GM18870 (cell line): ENCODE data around the gene SPATA31C1.
"Not testable (repeated sequence)": the region's sequence is repeated elsewhere in the genome, so short reads cannot be mapped to it uniquely, and the experiment has no call there.

Experiments
- ATAC-seq: cut with Tn5 transposase; IDR thresholded peaks from one replicate; pipeline ENCODE4 v1.9.1; 2021; ENCODE audit warnings: moderate library complexity; ENCODE audit not compliant: unreplicated experiment

The SPATA31C1 gene

DNA sequence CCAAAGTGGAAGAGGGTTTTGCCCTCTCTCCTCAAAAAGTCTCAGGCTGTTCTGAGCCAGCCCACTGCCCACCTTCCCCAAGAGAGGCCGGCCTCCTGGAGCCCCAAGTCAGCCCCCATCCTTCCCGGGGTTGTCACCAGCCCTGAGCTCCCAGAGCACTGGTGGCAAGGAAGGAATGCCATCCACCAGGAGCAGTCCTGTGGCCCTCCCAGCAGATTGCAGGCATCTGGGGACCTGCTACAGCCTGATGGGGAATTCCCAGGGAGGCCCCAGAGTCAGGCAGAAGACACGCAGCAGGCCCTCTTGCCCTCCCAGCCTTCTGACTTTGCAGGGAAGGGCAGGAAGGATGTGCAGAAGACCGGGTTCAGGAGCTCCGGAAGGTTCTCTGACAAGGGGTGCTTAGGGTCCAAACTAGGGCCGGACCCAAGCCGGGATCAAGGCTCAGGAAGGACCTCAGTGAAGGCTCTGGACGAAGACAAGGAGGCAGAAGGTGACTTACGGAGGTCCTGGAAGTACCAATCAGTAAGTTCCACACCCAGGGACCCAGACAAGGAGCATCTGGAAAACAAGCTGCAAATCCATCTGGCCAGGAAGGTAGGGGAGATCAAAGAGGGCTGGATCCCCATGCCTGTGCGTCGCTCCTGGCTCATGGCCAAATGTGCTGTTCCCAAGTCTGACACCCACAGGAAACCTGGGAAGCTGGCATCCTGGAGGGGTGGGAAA is 31.4 kb upstream of the SPATA31C1 start:
- no peak for ATAC-seq

DNA sequence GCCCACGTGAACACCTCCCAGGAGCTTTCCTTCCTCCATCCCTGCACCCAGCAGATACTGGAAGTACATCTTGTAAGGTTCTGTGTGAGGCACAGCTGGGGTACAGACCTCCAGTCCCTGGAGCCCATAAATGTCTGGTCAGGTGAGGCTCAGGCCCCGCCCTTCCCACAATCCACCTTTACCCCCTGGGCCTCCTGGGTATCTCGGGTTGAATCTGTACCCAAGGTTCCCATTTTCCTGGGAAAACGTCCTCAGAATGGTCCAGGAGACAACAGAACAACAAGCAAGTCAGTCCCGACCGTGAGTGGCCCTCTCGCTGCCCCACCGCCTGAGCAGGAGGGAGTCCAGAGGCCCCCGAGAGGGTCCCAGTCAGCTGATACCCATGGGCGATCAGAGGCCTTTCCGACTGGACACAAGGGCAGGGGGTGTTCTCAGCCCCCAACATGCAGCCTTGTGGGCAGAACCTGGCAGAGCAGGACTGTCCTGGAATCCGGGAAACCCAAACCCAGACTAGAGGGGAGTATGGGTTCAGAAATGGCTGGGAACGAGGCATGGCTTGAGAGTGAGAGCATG is 30.7 kb upstream of the SPATA31C1 start:
- ATAC-seq = no peak

DNA sequence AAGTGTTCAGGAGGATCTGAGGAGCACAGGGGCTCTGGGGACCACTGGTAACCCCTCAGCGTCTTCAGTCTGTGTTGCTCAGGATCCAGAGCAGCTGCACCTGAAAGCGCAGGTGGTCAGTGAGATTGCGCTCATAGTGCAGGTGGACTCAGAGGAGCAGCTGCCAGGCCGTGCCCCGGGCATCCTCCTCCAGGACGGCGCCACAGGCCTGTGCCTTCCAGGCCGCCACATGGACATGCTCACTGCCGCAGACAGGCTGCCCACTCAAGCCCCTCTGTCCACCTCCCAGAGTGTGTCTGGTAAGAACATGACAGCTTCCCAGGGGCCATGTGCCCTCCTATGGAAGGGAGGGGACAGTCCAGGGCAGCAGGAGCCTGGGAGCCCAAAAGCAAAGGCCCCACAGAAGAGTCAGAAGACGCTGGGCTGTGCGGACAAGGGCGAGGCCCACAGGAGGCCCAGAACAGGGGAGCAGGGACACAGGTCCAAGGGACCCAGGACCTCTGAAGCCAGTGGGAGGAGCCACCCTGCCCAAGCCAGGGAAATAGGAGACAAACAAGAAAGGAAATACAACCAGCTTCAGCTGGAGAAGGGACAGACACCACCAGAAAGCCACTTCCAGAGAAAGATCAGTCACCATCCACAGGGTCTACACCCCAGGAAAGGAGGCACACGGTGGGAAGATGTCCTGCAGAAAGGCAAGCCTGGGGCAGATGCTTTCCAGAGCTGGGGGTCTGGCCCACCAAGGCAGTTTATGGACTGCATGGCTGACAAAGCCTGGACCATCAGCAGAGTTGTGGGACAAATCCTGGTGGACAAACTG is 29.9 kb upstream of the SPATA31C1 start:
- ATAC-seq = no peak

DNA sequence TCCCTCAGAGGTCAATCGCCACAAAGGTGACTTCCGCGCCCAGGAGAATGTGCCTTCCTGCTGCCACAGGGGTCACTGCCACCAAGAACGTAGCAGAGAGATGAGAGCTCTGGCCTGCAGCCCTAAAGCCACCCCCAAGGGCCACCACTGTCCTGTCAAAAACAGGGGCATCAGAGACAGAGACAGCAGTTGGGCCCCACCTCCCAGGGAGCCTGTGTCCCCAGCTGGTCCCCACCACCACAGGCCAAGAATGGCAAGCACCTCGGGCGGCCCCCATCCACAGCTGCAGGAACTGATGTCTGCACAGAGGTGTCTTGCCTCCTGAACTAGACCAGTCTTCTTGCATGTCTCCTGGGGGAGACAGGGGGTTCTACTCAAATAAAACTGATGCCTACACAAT is 29.3 kb upstream of the SPATA31C1 start:
- no peak for ATAC-seq

DNA sequence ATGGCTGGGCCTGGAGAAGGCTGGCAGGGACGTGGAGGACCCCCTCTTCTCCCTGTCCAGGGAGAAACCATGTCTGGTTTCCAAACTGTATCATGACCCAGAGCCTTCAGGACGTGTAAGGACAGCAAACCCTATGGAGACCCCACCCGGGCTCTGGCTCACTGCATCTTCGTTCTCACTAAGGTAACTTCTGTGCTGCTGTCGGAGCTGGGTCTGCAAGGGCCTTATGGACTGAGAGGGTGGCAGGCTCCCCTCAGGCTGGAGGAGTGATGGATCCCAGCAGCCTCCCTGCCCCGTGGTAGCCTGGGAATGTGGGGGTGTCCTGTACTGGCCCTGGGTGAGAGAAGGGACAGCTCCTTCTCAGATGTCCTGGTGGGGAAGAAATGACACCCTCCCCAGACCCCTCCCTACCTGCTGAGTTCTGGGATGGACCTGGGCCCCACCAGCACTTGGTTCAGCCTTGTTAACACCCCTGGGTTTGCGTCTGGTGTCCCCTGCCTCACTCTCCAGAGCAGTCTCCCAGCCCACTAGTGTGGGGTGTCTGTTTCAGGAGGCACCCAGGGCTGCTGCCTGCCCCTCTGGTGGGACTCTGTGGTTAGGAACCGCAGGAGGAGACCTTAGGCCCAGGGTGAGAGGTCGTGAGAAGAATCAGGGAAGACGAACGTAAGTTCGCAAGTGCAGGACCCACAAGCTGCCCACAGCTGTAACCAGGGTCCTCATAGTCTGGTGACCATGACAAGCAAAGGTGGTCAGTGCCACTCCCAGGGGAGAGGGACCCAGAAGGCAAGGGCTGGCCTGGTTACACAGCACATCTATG is 28.5 kb upstream of the SPATA31C1 start:
- ATAC-seq = no peak

DNA sequence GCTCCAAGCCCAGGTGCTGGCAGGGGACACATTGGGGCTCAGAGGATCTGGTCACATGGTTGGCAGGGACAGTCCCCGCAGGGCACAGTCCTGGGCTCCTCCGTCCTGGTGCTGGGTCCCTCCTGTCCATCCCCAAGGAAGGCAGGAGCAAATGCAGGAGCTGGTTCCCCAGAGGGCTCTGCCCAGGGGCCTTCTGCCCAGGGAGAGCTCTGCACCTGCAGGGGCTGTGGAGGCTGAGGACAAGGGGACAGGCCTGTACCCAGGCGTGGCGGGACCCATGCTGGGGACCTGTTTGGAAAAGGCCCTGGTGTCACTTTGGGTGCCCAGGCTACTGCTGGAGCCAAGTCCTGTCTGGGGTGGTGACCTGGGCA is 27.9 kb upstream of the SPATA31C1 start:
- no peak for ATAC-seq

DNA sequence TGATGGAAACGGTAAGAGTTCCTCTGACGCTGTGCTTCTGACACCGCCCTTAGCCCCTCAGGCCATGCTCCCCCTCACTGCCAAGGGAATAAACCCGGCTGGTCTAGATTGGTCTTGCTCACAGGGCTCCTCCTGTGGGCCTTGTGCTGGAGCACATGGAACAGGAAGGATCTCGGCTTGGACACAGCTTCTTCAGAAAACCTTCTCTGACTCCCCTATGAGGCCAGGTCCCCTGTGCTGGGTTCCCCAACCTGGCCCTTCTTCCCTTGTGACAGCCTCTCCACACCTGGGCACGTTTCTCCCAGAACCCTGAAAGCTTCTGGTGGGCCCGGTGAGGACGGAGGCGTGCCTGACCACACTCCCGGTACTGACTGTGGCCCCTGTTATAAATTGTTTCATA is 26.9 kb upstream of the SPATA31C1 start:
- ATAC-seq = no peak

DNA sequence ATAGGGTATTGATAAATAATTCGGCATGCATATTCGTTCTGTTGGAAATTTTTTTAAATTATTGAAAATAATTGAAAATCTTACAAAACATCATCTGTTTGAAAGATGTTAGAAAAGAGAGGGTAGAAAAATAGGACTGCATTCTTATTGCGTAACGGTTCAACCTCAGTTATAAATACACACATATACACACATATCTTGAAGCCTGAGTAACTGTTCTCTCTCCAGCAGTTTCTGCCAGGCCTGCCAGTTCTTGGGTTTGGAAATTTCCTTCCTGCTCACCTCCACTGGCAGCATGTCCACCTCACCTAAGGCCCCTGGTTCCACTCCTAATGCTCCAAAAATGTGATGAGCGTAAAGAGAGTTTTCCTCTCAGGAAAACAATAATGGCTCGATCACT is 26.0 kb upstream of the SPATA31C1 start:
- no peak for ATAC-seq

DNA sequence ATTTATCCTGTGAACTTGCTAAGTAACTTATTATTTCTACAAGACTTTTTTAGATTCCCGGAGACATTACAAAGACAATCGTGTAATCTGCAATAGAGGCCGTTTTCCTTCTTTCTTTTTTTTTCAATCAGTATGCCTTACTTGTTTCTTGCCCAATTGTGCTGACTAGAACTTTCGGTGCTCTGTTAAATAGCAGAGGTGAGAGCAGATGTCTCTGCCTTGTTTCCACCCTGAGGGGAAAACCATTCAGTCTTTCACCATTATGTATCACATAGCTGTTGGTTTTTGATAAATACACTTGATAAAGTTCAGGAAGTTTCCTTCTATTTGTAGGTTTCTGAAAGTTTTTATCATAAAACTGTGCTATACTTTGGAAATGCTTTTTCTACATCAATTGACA is 24.8 kb upstream of the SPATA31C1 start:
- no peak for ATAC-seq

DNA sequence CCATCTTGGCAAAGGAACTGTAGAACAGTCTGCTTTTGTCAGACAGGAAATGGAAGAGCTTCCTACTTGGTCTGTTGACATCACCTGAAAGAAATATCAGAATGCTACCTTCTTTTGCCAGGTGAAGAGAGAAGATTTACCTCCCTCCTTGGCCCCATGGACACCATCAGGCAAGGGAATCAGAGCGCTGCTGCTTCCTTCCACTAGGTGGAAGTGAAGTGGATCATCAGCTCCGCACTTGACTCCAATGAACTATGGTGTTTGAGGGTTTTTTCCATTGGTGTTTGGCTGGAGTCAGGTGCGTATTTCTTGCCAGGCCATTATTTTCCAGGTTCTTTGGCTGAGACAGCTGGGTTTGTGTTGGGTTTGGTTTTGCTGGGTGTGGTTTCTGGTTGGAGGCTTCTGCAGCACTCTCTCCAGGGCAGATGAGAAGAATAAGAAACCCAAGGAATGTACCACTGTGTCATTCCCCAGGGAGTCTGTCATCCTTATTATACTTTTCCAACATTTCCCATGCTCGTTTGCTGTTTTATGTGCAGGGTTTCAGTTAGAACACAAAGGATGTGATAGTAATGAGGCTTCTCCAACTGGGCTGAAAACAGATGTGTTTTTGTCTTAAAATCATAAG is 22.6 kb upstream of the SPATA31C1 start:
- no peak for ATAC-seq

DNA sequence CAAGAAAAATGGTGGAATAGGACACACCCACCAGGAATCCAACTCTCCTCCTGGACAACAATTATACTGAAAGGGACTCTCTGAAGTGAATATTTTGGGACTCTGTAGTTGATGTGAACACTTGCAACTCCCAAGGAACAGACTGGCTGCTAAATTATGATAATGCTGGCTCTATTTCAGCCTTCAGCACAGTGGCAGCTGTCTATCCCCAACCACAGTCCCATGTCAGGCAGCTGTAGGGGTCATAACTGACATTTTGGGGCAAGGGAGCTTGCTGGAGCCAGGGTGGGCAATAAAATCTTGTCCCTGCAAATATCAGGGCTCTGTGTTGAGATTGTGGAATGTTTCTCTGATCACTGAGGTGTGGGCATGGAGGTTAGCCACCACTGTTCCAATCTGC is 20.9 kb upstream of the SPATA31C1 start:
- no peak for ATAC-seq

DNA sequence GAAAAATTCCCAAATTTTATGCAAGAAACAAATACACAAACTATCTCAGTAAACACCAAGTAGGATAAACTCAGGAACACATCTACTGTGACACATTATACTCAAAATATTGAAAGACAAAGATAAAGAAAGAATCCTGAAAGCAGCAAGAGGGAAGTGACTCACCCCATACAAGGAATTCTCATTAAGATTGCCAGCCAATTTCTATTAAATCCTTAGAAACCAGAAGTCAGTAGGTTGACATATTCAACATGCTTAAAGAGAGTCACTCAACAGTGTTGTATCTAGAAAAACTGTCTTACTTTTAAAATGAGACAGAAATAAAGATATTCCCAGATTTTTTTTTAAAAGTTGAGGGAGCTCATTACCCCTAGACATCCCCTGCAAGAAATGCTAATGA is 19.6 kb upstream of the SPATA31C1 start:
- no peak for ATAC-seq

DNA sequence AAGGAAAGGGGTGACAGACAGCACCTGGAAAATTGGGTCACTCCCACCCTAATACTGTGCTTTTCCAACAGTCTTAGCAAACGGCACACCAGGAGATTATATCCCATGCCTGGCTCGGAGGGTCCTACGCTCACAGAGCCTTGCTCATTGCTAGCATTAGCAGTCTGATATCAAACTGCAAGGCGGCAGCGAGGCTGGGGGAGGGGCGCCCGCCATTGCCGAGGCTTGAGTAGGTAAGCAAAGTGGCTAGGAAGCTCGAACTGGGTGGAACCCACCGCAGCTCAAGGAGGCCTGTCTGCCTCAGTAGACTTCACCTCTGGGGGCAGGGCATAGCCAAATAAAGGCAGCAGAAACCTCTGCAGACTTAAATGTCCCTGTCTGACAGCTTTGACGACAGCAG is 15.4 kb upstream of the SPATA31C1 start:
- ATAC-seq = not testable (repeated sequence)

DNA sequence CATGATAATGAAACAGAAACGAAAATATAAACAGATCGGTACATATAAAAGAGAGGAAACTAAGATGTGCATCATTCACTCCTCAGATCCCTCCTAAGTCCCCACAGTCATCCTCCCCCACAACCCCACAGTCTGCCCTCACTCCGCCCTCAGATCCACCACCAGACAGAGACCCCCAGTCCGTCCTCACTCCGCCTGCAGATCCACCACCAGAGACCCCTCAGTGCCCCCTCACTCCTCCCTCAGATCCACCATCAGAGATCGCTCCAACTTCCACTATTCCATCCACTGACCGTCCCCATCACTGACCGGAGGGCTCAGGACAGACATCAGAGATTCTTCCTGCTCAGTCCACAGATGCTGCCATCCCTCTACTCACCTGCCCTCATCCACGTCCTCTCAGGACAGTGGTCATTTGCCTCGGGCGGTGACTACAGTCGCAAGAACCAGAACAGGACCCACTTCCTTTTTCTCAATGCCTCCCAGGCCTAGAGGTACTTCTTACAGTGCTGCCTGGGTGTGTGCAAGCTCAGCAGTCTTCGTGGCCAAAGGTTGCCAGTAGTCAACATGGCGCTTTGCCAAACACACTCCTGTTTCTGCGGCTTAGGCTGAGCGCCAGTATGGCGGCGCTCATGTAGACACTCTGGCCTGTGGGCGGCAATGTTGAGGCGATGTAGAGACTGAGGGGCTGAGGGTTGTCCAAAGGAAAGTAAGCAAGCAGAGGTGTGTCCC is 8.3 kb upstream of the SPATA31C1 start:
- ATAC-seq = no peak

DNA sequence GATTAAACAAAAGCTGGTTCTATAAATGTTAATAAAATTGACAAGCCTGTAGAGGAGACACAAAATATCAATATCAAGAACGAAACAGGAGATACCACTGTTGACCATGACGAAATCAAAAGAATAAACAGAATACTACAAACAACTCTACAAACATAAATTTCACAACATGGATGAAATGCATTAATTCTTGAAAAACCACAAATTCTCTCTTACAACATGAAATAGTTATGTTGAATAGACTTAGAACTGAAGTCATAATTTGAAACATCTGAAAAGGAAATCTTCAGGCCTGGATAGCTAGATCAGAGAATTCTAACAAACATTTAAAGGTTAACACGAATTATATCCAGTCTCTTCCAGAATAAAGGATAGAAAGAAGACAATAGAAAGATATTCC is 6.9 kb upstream of the SPATA31C1 start:
- no peak for ATAC-seq

DNA sequence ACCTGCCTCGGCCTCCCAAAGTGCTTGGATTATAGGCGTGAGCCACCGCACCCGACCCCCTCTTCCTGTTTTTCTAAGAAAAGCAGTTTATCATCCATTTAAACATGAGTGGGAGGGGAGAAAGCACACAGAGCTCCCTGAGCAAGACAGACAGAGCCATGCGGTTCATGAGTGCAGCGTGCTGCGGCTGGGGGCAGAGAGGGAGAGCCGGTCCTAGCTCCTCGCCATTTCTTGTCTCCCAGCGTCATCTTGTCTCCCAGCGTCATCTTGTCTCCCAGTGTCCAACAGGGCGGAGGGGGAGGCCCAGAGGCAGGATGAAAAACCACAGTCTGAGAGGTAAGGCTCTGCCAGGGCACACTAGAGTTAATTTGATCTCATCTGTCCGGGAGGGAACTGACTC is 1.3 kb downstream of the SPATA31C1 start:
- not testable (repeated sequence) for ATAC-seq

DNA sequence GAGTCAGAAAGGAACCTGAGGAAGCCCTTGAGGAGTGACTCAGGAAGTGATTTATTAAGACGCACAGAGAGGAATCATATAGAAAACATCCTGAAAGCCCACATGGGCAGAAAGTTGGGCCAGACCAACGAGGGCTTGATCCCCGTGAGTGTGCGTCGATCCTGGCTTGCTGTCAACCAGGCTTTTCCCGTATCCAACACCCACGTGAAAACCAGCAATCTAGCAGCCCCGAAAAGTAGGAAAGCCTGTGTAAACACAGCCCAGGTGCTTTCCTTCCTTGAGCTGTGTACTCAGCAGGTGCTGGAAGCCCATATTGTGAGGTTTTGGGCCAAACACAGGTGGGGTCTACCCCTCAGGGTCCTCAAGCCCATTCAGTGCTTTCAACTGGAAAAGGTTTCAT is 3.8 kb downstream of the SPATA31C1 start:
- ATAC-seq = not testable (repeated sequence)

DNA sequence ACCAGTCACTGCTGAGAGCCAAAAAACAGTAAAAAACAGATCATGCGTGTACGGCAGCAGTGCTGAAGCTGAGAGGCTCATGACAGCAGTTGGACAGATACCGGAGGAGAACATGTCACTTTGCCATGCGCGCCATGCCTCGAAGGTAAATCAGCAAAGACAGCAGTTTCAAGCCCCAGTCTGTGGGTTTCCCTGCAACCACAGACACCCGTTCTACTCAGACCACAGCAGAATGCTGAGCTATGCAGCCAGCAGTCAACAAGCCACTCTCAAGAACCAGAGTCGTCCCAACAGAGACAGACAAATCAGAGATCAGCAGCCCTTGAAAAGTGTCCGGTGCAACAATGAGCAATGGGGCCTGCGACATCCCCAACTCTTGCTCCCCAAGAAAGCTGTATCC is 5.2 kb downstream of the SPATA31C1 start:
- not testable (repeated sequence) for ATAC-seq

DNA sequence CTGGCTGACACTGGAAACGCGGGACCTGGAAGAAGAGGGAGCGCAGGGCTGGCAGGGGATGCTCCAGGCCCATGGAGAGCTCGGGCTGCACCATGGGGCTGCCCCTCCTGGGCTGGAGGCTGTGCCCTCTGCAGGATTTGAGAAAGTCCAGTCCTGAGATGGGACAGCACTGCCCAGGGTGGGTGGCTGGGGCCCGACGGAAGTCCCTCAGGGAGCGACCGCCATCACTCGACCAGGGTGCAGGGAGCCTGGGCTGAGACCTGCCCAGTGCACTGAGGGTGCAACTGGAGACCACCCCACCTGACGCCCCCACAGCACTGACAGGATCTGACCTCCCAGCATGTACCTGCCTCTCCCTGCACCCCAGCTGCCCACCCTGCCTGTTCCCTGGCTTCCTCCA is 7.1 kb downstream of the SPATA31C1 start:
- ATAC-seq = not testable (repeated sequence)

DNA sequence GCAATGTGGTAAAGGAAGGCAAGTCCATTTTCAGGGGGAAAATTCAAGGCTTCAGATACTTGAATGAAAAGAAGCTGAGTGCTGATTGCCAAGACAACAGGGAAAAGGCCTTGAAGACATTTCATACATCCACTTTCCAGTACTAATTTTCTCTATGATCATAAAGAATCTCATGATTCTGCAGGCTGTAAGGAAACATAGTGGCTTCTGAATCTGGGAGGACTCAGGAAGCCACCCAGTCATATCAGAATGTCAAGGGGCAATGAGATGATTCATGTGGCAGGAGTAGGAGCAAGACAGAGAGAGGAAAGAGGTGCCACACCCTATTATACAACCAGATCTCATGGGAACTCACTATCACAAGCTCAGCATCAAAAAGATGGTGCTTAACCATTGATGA is 11.4 kb downstream of the SPATA31C1 start:
- not testable (repeated sequence) for ATAC-seq
